ENCODE measurements around the gene DCLK1. TPM values are rescaled to one million over a fixed set of nuclear protein-coding genes. Genes with fewer than 3 reads are reported as not detected.

The DCLK1 gene
- total RNA-seq, 1 experiment from 2014 or later = 0.10 TPM

- Histone ChIP-seq H3K4me3 (replicated peaks in 1 of 2; ENCODE audit: low read depth in 1 of 2, low read length in 2 of 2) (no peak overlapping the region), H3K9me2 (ENCODE audit: insufficient read depth) (no peaks in the 10 kb centered on the region), H3K9me3 (ENCODE audit: control insufficient read depth in 1 of 2, insufficient read depth in 1 of 2, low read depth in 1 of 2, low read length in 2 of 2) (peaks cover 0 to 6% of the 10 kb centered on the region in 2 experiments; a peak in 1 of 4 replicates), H3K27ac (ENCODE audit: low read depth, low read length) (no peak overlapping the region), H3K36me3 (ENCODE audit: control insufficient read depth in 1 of 2, insufficient read depth in 2 of 2, low read length in 2 of 2) (no peaks in the 10 kb centered on the region), H3K4me1 (ENCODE audit: control insufficient read depth in 1 of 2, insufficient read depth in 2 of 2, low read length in 2 of 2) (no peaks in the 10 kb centered on the region), H3K79me2 (ENCODE audit: insufficient read depth, low read length) (no peaks in the 10 kb centered on the region), H3K27me3 (ENCODE audit: insufficient read depth, low read length) (no peaks in the 10 kb centered on the region; the same call in 1 of the 2 replicates), H3K4me2 (ENCODE audit: low read length) (no peak overlapping the region), H4K20me1 (ENCODE audit: insufficient read depth) (no peaks in the 10 kb centered on the region), H2AFZ (ENCODE audit: low read depth, low read length, poor library complexity, severe bottlenecking) (no peak overlapping the region), H3K9ac (ENCODE audit: low read length) (no peak overlapping the region)
- intact Hi-C loops (cut with micrococcal nuclease) = no loop called here
- ChIA-PET POLR2A (no interaction called here), RAD21 (ENCODE audit: low non-redundant PET in 1 of 2, low total read pairs in 2 of 2, uncharacterized antibody in 2 of 2, unreplicated experiment in 2 of 2) (no interaction called here), CTCF (no interaction called here)
- ATAC-seq (no peak), DNase-seq (ENCODE audit: low read depth, low spot score) (no peak)
- TF ChIP-seq, protein P1, sequence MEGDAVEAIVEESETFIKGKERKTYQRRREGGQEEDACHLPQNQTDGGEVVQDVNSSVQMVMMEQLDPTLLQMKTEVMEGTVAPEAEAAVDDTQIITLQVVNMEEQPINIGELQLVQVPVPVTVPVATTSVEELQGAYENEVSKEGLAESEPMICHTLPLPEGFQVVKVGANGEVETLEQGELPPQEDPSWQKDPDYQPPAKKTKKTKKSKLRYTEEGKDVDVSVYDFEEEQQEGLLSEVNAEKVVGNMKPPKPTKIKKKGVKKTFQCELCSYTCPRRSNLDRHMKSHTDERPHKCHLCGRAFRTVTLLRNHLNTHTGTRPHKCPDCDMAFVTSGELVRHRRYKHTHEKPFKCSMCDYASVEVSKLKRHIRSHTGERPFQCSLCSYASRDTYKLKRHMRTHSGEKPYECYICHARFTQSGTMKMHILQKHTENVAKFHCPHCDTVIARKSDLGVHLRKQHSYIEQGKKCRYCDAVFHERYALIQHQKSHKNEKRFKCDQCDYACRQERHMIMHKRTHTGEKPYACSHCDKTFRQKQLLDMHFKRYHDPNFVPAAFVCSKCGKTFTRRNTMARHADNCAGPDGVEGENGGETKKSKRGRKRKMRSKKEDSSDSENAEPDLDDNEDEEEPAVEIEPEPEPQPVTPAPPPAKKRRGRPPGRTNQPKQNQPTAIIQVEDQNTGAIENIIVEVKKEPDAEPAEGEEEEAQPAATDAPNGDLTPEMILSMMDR (IDR thresholded peaks at IDR 0.05 in 2 of 3, conservative IDR thresholded peaks at IDR 0.05 in 1 of 3; ENCODE audit: borderline replicate concordance in 1 of 3, insufficient read depth in 1 of 3, low read depth in 2 of 3, low read length in 2 of 3) = no peak
- TF ChIP-seq POLR2A (IDR thresholded peaks at IDR 0.05; ENCODE audit: borderline replicate concordance, extremely low read depth, insufficient read depth, insufficient read length) (no peak), POLR2AphosphoS5 (IDR thresholded peaks at IDR 0.05; ENCODE audit: low read depth, low read length) (no peak), CEBPB (IDR thresholded peaks at IDR 0.05; ENCODE audit: low read depth) (no peak), MAX (IDR thresholded peaks at IDR 0.05) (no peak), TCF7L2 (IDR thresholded peaks at IDR 0.05; ENCODE audit: borderline replicate concordance, extremely low read depth, insufficient read depth, insufficient read length) (no peak), FOSL1 (IDR thresholded peaks at IDR 0.05; ENCODE audit: low read depth) (no peak), CBX3 (IDR thresholded peaks at IDR 0.05; ENCODE audit: low read depth) (no peak), ZNF274 (IDR thresholded peaks at IDR 0.05; ENCODE audit: low read depth, low read length) (no peak)
- no TSS peak for BruUV-seq (replicated peaks)
Observed at GRCh38 chr13:35961002-35961401, 170.2 kb downstream of the DCLK1 start.
